SK-N-SH (cell line): ENCODE measurements around the gene NOS1. TPM values are rescaled to one million over a fixed set of nuclear protein-coding genes. Genes with fewer than 3 reads are reported as not detected.

Source experiments
- CTCF ChIA-PET: fragments of 300-600, 350-600 bp; formaldehyde crosslinking; extraction: SDS; loops from one replicate; lab custom pipeline; 2021; lab: Yijun Ruan, JAX
- POLR2A ChIA-PET: fragments of 350-600 bp; sonication (Branson Sonifier 250); formaldehyde crosslinking; extraction: SDS; loops from one replicate; lab custom pipeline; 2020; ENCODE audit warnings: antibody characterized with exemption, inconsistent platforms; lab: Yijun Ruan, JAX
- DNase-seq: peaks from one replicate; pipeline ENCODE4 v3.0.0; 2012
- H2AFZ ChIP-seq: fragments of 200-600 bp; sonication (generic); 2 replicates; pipeline ENCODE4 v1.8.1; 2016; ENCODE audit warnings: antibody characterized with exemption, mild to moderate bottlenecking, low read depth
- H3F3A ChIP-seq: fragments of 200-600 bp; sonication (generic); replicated peaks from 2 replicates; pipeline ENCODE3; 2016; ENCODE audit warnings: antibody characterized with exemption, mild to moderate bottlenecking; ENCODE audit not compliant: insufficient read depth
- H3K27ac ChIP-seq, 2 experiments: fragments of 200-500 bp in 1 of 2; fragments of 200-600 bp in 1 of 2; sonication (Bioruptor generic) in 1 of 2; sonication (generic), shearing (Covaris generic) in 1 of 2; 2 replicates each; pipeline versions ENCODE4 v1.5.1 to v1.6.1; 2014 to 2016; ENCODE audit warnings: low read depth in 2 of 2, inconsistent platforms in 1 of 2, low read length in 1 of 2, mild to moderate bottlenecking in 1 of 2, mixed read lengths in 1 of 2
- H3K27me3 ChIP-seq: fragments of 200-600 bp; sonication (generic), shearing (Covaris generic); 2 replicates; pipeline ENCODE4 v1.6.1; 2016; ENCODE audit warnings: mixed run types; ENCODE audit not compliant: insufficient read depth
- H3K36me3 ChIP-seq, 2 experiments: fragments of 200-500 bp in 1 of 2; fragments of 200-600 bp in 1 of 2; sonication (Bioruptor generic) in 1 of 2; sonication (generic) in 1 of 2; replicated peaks in 1 of 2; 2 replicates each; pipeline versions ENCODE3 to v1.5.1; 2014 to 2016; ENCODE audit warnings: low read length in 1 of 2, mild to moderate bottlenecking in 1 of 2; ENCODE audit not compliant: insufficient read depth in 2 of 2, control insufficient read depth in 1 of 2
- H3K4me1 ChIP-seq, 2 experiments: fragments of 200-500 bp in 1 of 2; fragments of 200-600 bp in 1 of 2; sonication (Bioruptor generic) in 1 of 2; sonication (generic), shearing (Covaris generic) in 1 of 2; 2 replicates each; pipeline versions ENCODE4 v1.5.1 to v1.6.1; 2014 to 2016; ENCODE audit warnings: low read depth in 1 of 2, low read length in 1 of 2, mixed run types in 1 of 2; ENCODE audit not compliant: insufficient read depth in 2 of 2, control insufficient read depth in 1 of 2
- H3K4me2 ChIP-seq: fragments of 200-600 bp; sonication (generic), shearing (Covaris generic); 2 replicates; pipeline ENCODE4 v1.6.1; 2017; ENCODE audit warnings: mixed run types
- H3K4me3 ChIP-seq, 2 experiments: fragments of 200-500 bp in 1 of 2; fragments of 200-600 bp in 1 of 2; sonication (Bioruptor generic) in 1 of 2; sonication (generic), shearing (Covaris generic) in 1 of 2; 2 replicates each; pipeline versions ENCODE4 v1.5.1 to v1.8.1; 2014 to 2016; ENCODE audit warnings: low read depth in 2 of 2, inconsistent platforms in 1 of 2, low read length in 1 of 2, mild to moderate bottlenecking in 1 of 2, mixed read lengths in 1 of 2, moderate library complexity in 1 of 2
- H3K79me2 ChIP-seq: fragments of 200-600 bp; sonication (generic); 2 replicates; pipeline ENCODE4 v1.8.1; 2017; ENCODE audit warnings: mild to moderate bottlenecking; ENCODE audit not compliant: insufficient read depth
- H3K9ac ChIP-seq: fragments of 200-600 bp; sonication (generic); 2 replicates; pipeline ENCODE4 v1.6.1; 2017; ENCODE audit warnings: mixed run types
- H3K9me2 ChIP-seq: fragments of 200-600 bp; sonication (generic); 2 replicates; pipeline ENCODE4 v1.6.1; 2017; ENCODE audit warnings: mixed run types
- H3K9me3 ChIP-seq: fragments of 200-600 bp; sonication (generic); 2 replicates; pipeline ENCODE4 v1.6.1; 2017; ENCODE audit warnings: mixed run types, mild to moderate bottlenecking, moderate library complexity
- H4K20me1 ChIP-seq: fragments of 200-600 bp; sonication (generic); 2 replicates; pipeline ENCODE4 v1.6.1; 2017; ENCODE audit warnings: mild to moderate bottlenecking, mixed run types; ENCODE audit not compliant: insufficient read depth
- ELF1 ChIP-seq: IDR thresholded peaks from 2 replicates; pipeline ENCODE4 v1.4.0; 2012
- EZH2phosphoT487 ChIP-seq: fragments of 200-600 bp; sonication (generic); IDR thresholded peaks from 2 replicates; pipeline ENCODE4 v1.6.1; 2017; ENCODE audit warnings: low read depth, mixed run types, mild to moderate bottlenecking, antibody characterized with exemption, moderate library complexity, borderline replicate concordance
- FOSL2 ChIP-seq: IDR thresholded peaks from 2 replicates; pipeline ENCODE4 v1.4.0; 2012; ENCODE audit warnings: low read depth, mild to moderate bottlenecking, moderate library complexity, borderline replicate concordance
- FOXM1 ChIP-seq: IDR thresholded peaks from 2 replicates; pipeline ENCODE4 v1.4.0; 2012; ENCODE audit warnings: low read depth, mild to moderate bottlenecking
- GABPA ChIP-seq: IDR thresholded peaks from 2 replicates; pipeline ENCODE4 v1.4.0; 2012; ENCODE audit warnings: low read depth, mild to moderate bottlenecking
- GATA2 ChIP-seq: sonication (generic); formaldehyde crosslinking; IDR thresholded peaks from 2 replicates; pipeline ENCODE4 v1.5.0; 2020; ENCODE audit warnings: mild to moderate bottlenecking, missing genetic modification reagents
- JUND ChIP-seq: IDR thresholded peaks from 2 replicates; pipeline ENCODE4 v1.4.0; 2012
- MEF2A ChIP-seq: IDR thresholded peaks from 2 replicates; pipeline ENCODE4 v1.4.0; 2012; ENCODE audit warnings: low read depth, borderline replicate concordance
- MXI1 ChIP-seq: IDR thresholded peaks from 2 replicates; pipeline ENCODE4 v1.6.1; 2012; ENCODE audit warnings: mild to moderate bottlenecking, low read depth, low read length, improper control_type of control experiment
- NFIC ChIP-seq: IDR thresholded peaks from 2 replicates; pipeline ENCODE4 v1.4.0; 2012; ENCODE audit warnings: borderline replicate concordance
- NRF1 ChIP-seq: IDR thresholded peaks from 2 replicates; pipeline ENCODE4 v1.6.1; 2012; ENCODE audit warnings: low read depth, mild to moderate bottlenecking, low read length
- RCOR1 ChIP-seq: fragments of 150-350 bp; IDR thresholded peaks from 2 replicates; pipeline ENCODE4 v1.6.1; 2017; ENCODE audit warnings: antibody characterized with exemption, low read length
- RXRA ChIP-seq: IDR thresholded peaks from 2 replicates; pipeline ENCODE4 v1.4.0; 2012; ENCODE audit warnings: low read depth, mild to moderate bottlenecking, borderline replicate concordance
- SMC3 ChIP-seq: IDR thresholded peaks from 2 replicates; pipeline ENCODE4 v1.6.1; 2012; ENCODE audit warnings: low read depth, low read length, improper control_type of control experiment
- TAF1 ChIP-seq: IDR thresholded peaks from 2 replicates; pipeline ENCODE4 v1.6.1; 2012; ENCODE audit warnings: low read depth, mild to moderate bottlenecking, low read length, moderate library complexity, borderline replicate concordance
- USF1 ChIP-seq: IDR thresholded peaks from 2 replicates; pipeline ENCODE4 v1.4.0; 2012; ENCODE audit warnings: low read depth, borderline replicate concordance
- YY1 ChIP-seq: IDR thresholded peaks from 2 replicates; pipeline ENCODE4 v1.4.0; 2012; ENCODE audit warnings: low read depth, mild to moderate bottlenecking
- ZBTB33 ChIP-seq: IDR thresholded peaks from 2 replicates; pipeline ENCODE4 v1.4.0; 2012; ENCODE audit warnings: low read depth, borderline replicate concordance
- WGBS: methylation state at CpG from one replicate; pipeline ENCODE4 v1.1.6; 2017; ENCODE audit warnings: low lambda C conversion rate; 5-methylcytosine and 5-hydroxymethylcytosine counted together
- polyA plus RNA-seq, 3 experiments: library from polyadenylated mRNA; depleted of rRNA; stranded (reverse); fragments of >200 nt; gene quantifications; 2 replicates each; pipeline ENCODE4 v1.2.3, GENCODE V29; 2012
- TF ChIP-seq, protein P1 (sequence below): IDR thresholded peaks from 2 replicates; pipeline ENCODE4 v1.4.0; 2012; ENCODE audit warnings: low read depth
- TF ChIP-seq, protein P2 (sequence below): fragments of 150-350 bp; IDR thresholded peaks from 2 replicates; pipeline ENCODE4 v1.6.1; 2016; ENCODE audit warnings: mild to moderate bottlenecking, low read depth, low read length

NOS1 gene
- polyA plus RNA-seq, 1 of the 3 experiments (the other 2 are of a cell fraction): 0.02 TPM

GRCh38 chr12:117331691-117332090 lies 29.7 kb downstream of the NOS1 start:
- WGBS: 35% methylated on average over 5 of the region's 5 CpGs
- Histone ChIP-seq H3K9me3 (no peaks in the 10 kb centered on the region), H3K27ac (no peak overlapping the region), H3F3A (no peaks in the 10 kb centered on the region), H3K27me3 (no peaks in the 10 kb centered on the region; the same call in 1 of the 2 replicates), H3K9ac (no peak overlapping the region), H4K20me1 (no peaks in the 10 kb centered on the region), H3K79me2 (no peaks in the 10 kb centered on the region), H2AFZ (no peak overlapping the region), H3K4me3 (no peak overlapping the region), H3K4me1 (peaks cover 0 to 9% of the 10 kb centered on the region in 2 experiments; a peak in 1 of 4 replicates), H3K4me2 (no peak overlapping the region), H3K9me2 (no peaks in the 10 kb centered on the region), H3K36me3 (no peaks in the 10 kb centered on the region)
- ChIA-PET CTCF (interaction anchor here (0.8 to 2.2 kb wide), 6 partner anchors 8 to 506 kb away, joined by 3 to 10 read pairs (median 3); no protein-coding TSS in a partner anchor), POLR2A (interaction anchor here (0.8 kb wide), 1 partner anchor 27 kb away, joined by 3 read pairs; no protein-coding TSS in a partner anchor)
- no peak for DNase-seq
- TF ChIP-seq, protein P1, sequence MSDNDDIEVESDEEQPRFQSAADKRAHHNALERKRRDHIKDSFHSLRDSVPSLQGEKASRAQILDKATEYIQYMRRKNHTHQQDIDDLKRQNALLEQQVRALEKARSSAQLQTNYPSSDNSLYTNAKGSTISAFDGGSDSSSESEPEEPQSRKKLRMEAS: no peak
- no peak for TF ChIP-seq SMC3
- TF ChIP-seq YY1: no peak
- no peak for TF ChIP-seq MXI1
- no peak for TF ChIP-seq NRF1
- TF ChIP-seq TAF1: no peak
- TF ChIP-seq, protein P2, sequence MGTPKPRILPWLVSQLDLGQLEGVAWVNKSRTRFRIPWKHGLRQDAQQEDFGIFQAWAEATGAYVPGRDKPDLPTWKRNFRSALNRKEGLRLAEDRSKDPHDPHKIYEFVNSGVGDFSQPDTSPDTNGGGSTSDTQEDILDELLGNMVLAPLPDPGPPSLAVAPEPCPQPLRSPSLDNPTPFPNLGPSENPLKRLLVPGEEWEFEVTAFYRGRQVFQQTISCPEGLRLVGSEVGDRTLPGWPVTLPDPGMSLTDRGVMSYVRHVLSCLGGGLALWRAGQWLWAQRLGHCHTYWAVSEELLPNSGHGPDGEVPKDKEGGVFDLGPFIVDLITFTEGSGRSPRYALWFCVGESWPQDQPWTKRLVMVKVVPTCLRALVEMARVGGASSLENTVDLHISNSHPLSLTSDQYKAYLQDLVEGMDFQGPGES: no peak
- TF ChIP-seq RCOR1: no peak
- TF ChIP-seq NFIC: no peak
- no peak for TF ChIP-seq JUND
- no peak for TF ChIP-seq FOXM1
- no peak for TF ChIP-seq EZH2phosphoT487
- TF ChIP-seq FOSL2: no peak
- TF ChIP-seq GATA2: no peak
- TF ChIP-seq GABPA: no peak
- TF ChIP-seq ELF1: no peak

DNA sequence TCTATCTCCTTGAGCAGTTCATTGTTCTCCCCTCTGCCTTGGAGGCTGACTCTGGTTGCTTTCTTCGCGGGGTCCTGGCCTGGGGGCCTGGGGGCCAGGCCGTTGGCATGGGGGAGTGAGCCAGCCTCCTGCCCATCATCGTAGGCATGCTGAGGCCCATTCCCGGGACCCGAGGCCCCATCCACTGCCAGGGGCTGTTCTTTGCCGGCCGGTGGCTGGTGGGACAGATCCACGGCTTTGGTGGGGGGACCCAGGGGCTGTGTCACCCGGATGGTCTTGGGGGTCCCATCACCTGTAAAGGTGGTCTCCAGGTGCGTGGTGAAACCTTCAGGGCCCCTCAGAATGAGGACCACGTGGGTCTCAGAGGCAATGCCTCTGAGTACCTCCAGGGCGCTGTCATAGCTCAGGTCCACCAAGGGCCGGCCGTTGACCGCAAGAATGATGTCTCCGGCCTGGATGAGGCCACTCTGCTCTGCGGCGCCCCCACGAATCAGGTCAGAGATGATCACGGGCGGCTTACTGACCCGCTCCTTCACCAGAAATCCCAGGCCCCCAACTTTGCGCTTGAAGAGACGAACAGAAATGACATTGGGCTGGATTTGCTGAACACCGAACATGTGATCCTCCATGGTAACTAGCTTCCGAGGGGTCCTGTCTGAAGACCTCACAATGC lies 30.8 kb downstream of the NOS1 start:
- TF ChIP-seq FOXM1 (no peak), MEF2A (no peak), ZBTB33 (no peak), NFIC (no peak), RXRA (no peak), TAF1 (no peak), USF1 (no peak), SMC3 (no peak), YY1 (no peak), ELF1 (no peak)
- TF ChIP-seq, all 33 proteins: peak for 0
- no peak for DNase-seq
- H3K79me2 ChIP-seq: no peaks in the 10 kb centered on the region
- no peak overlapping the region for H2AFZ ChIP-seq
- peaks cover 0 to 9% of the 10 kb centered on the region in 2 experiments; a peak in 1 of 4 replicates for H3K4me1 ChIP-seq
- no peak overlapping the region for H3K9ac ChIP-seq
- no peaks in the 10 kb centered on the region for H3F3A ChIP-seq
- no peak overlapping the region for H3K4me3 ChIP-seq
- no peak overlapping the region for H3K27ac ChIP-seq
- no peaks in the 10 kb centered on the region for H3K9me3 ChIP-seq
- H4K20me1 ChIP-seq: no peaks in the 10 kb centered on the region
- H3K9me2 ChIP-seq: no peaks in the 10 kb centered on the region
- ChIA-PET POLR2A (no interaction called here), CTCF (interaction anchor here (2.2 kb wide), 1 partner anchor 94 kb away, joined by 10 read pairs; no protein-coding TSS in a partner anchor)
- no peak overlapping the region for H3K4me2 ChIP-seq
- no peaks in the 10 kb centered on the region; the same call in 1 of the 2 replicates for H3K27me3 ChIP-seq
- WGBS: 65% methylated on average over 14 of the region's 27 CpGs
- H3K36me3 ChIP-seq: no peaks in the 10 kb centered on the region
